ENCODE data around the gene POLR2C. TPM values are rescaled to one million over a fixed set of nuclear protein-coding genes. Genes with fewer than 3 reads are reported as not detected.
A peak's percentile ranks its signal among the peaks of the same experiment; 100 is the strongest.

Gene POLR2C
- total RNA-seq, 1 donor from 2014 or later, result 110 TPM

GRCh38 chr16:57479976-57480753 is 17.7 kb downstream of the POLR2C start:
- Histone ChIP-seq H3K9me3 (no peaks in the 10 kb centered on the region), H3K4me3 (peak overlapping the region; percentile 49 to 58), H3K27ac (peak overlapping the region; percentile 81 to 82), H3K4me1 (peaks cover 18 to 56% of the 10 kb centered on the region in 2 donors), H3K36me3 (peaks cover under 1 to 2% of the 10 kb centered on the region in 2 donors), H3K27me3 (no peaks in the 10 kb centered on the region)
- intact Hi-C loops (cut with DNase I), result loop anchor here (5.0 to 10.0 kb wide), 2 partner anchors 37 to 335 kb away; no protein-coding TSS in a partner anchor
- DNase-seq (ENCODE audit: low spot score in 2 of 2), result peak in 1 of 2 donors; percentile 86
- TF ChIP-seq CTCF (IDR thresholded peaks at IDR 0.05), result no peak

- Histone ChIP-seq H3K36me3 (no peaks in the 10 kb centered on the region), H3K27ac (peak overlapping the region; percentile 81 to 82), H3K9me3 (no peaks in the 10 kb centered on the region), H3K4me1 (peaks cover 19 to 56% of the 10 kb centered on the region in 2 donors), H3K27me3 (no peaks in the 10 kb centered on the region), H3K4me3 (peak overlapping the region in 1 of 2 donors; percentile 58)
- no peak for TF ChIP-seq CTCF (IDR thresholded peaks at IDR 0.05)
- no peak for DNase-seq (ENCODE audit: low spot score in 2 of 2)
- intact Hi-C loops (cut with DNase I), result no loop called here
Measured at GRCh38 chr16:57480754-57481230, 18.3 kb downstream of the POLR2C start.

- no peak for DNase-seq (ENCODE audit: low spot score in 2 of 2)
- H3K27me3 ChIP-seq, result no peaks in the 10 kb centered on the region
- no peaks in the 10 kb centered on the region for H3K9me3 ChIP-seq
- intact Hi-C loops (cut with DNase I), result no loop called here
- no peaks in the 10 kb centered on the region for H3K36me3 ChIP-seq
- H3K4me3 ChIP-seq, result no peak overlapping the region
- H3K27ac ChIP-seq, result peak overlapping the region; percentile 81 to 82
- peaks cover 19 to 54% of the 10 kb centered on the region in 2 donors for H3K4me1 ChIP-seq
- TF ChIP-seq CTCF (IDR thresholded peaks at IDR 0.05), result no peak
Measured at GRCh38 chr16:57481421-57481820, 18.9 kb downstream of the POLR2C start.

GRCh38 chr16:57482845-57483545 is 20.5 kb downstream of the POLR2C start:
- Histone ChIP-seq H3K4me1 (peaks cover 16 to 55% of the 10 kb centered on the region in 2 donors), H3K27me3 (no peaks in the 10 kb centered on the region), H3K9me3 (no peaks in the 10 kb centered on the region), H3K36me3 (no peaks in the 10 kb centered on the region), H3K4me3 (no peak overlapping the region), H3K27ac (peak overlapping the region in 1 of 2 donors; percentile 94)
- intact Hi-C loops (cut with DNase I), result no loop called here
- TF ChIP-seq CTCF (IDR thresholded peaks at IDR 0.05), result no peak
- no peak for DNase-seq (ENCODE audit: low spot score in 2 of 2)

DNA sequence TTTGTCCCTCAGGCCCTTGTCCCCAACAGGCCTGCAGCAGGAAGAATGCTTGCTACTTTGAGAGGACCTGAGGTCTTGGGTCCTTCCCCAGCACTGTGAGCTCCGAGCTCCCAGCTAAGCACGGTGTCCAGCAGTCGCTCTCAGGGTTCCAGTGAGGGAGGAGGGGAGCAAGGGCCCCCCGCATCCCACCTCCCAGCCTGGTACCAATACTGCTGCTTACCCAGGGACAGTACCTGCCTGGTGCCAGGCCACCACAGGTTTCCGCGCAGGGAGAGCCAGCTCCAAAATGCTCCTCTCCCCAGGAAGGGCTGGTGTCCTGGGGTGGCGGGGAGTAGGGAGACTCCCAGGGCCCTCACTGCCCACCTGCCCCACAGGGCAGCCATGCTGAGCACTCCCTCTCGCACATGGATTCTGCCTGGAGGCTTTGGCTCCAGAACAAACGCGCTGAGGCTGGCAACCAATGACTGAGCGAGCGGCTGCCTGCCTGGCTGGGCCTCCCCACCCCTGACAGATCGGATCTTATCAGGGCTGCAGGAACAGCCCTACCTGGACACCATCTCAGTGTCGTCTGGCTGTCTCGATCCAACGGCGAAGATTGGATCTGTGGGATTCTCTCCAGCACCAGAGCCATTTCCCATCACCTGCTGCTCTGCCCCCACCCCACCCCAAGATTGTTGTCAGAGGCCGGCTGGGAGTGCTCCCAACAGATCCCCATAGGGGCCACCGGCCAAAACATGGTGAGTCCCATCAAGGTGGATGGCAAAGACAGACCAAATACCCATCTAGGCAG is 21.4 kb downstream of the POLR2C start:
- TF ChIP-seq CTCF (IDR thresholded peaks at IDR 0.05), result no peak
- no peaks in the 10 kb centered on the region for H3K27me3 ChIP-seq
- no peak overlapping the region for H3K4me3 ChIP-seq
- no peaks in the 10 kb centered on the region for H3K9me3 ChIP-seq
- DNase-seq (ENCODE audit: low spot score in 2 of 2), result no peak
- peak overlapping the region; percentile 91 to 94 for H3K27ac ChIP-seq
- no peaks in the 10 kb centered on the region for H3K36me3 ChIP-seq
- intact Hi-C loops (cut with DNase I), result no loop called here
- H3K4me1 ChIP-seq, result peaks cover 16 to 48% of the 10 kb centered on the region in 2 donors
